ENCODE results near the gene HNRNPH1.

Gene HNRNPH1

DNA sequence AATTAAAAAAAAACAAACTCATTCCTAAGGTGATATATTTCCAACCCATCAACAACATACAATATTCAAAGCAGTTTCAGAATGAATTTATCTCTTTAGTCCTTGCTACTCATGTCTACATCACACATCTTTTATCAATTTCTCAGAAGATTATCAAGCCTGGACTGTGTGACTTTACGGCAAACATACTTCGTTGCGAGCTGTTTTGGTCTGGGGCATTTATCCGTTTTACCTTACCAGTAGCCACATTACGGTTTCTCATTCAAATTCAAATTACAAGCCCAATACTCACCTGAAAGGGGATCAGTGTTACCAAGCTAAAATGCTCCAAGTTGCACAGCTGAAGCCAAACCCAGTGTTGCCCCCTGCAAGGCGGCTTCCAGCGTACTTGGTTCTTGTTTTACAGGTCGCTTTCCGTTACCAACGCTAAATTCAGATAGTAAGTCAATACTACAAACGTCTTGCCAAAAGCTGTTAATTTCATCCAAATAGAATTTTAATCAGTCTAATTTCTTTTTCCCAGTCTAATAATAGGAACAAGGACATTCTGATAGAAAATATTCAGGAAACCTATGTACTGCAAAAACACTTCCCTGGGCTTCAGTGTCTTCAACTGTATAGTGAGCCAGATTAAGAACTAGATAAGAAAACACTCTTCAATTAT, 1.8 kb downstream of the HNRNPH1 start:
- no peak for FAIRE-seq

DNA sequence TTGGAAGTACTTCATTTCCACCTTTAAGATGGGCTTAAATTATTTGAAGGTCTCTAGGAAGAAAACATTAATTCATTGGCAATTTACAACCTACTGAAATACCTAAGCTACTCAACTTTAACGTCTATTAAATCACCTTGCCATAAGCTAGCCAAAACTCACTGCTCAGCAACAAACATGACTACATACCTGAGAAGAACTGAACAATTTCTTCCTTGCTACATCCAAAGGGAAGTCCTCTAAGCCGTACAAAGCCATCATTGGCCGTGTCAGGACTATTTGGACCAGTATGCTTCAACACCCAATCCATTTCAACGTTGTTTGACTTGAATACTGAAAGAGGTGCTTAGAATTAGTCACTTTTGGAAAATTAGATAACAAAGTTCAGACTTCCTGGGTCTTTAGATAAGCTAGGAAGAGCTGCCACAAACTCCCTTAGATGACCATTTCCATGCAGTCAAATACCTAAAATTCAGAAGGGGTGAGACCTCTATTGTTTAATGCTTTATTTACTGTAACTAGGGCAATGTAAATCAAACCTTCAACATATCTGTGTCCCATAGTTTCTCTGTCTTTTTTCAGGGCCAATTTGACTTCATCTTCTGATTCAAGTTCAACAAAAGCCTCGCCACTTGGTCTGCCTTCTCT, 2.6 kb downstream of the HNRNPH1 start:
- FAIRE-seq: no peak

DNA sequence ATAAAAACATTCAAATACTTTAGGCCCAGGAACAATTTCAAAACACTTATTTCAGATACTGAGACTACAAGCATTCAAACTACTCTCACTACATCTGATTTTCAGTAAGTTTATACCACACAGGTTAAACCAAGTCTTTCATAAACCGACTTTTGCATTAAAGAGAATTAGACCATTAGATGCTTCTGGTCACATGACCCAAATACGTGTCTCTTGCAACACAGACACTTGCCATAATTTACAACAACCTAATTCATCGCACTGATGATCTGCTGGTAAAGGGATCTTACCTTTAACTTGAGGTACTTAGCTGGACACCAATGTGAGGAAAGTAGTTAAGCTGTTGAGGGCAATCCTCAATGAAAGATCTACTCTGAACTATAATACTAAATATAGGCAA, 3.2 kb downstream of the HNRNPH1 start:
- no peak for FAIRE-seq

- FAIRE-seq: peak; percentile 9
Observed at GRCh38 chr5:179619776-179620175, 3.7 kb downstream of the HNRNPH1 start.

GRCh38 chr5:179618923-179619554, 4.4 kb downstream of the HNRNPH1 start:
- no peak for FAIRE-seq

GRCh38 chr5:179617930-179618329, 5.5 kb downstream of the HNRNPH1 start:
- no peak for FAIRE-seq

DNA sequence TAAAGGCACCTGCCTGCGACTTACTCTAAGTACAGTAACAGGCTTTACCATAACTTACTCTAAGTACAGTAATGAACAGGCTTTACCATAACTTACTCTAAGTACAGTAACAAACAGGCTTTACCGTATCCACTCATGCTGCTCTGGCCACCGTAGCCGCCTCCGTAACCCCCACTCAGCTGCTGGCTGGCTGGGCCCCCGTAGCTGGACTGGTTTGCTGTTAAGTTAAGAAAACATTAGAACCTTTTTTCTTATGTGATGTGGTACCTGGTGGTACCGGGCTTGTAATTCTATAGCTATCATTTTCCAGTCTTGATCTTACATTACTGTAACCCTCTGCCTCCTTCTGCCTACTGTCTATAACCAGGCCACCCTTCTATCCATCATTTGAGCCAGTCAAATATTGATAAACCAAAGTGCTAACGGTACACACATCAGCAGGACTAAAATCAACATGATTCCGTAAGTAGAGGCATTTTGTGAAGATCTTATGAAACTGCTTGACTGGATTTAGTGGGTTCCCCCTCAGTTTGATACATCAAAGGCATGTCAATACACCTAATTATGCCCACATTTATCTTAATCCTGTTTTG, 7.4 kb downstream of the HNRNPH1 start:
- no peak for FAIRE-seq

- FAIRE-seq: no peak
Observed at GRCh38 chr5:179615203-179615602, 8.3 kb downstream of the HNRNPH1 start.

- FAIRE-seq: no peak
Observed at GRCh38 chr5:179614745-179615144, 8.7 kb downstream of the HNRNPH1 start.

GRCh38 chr5:179613460-179614071, 9.9 kb downstream of the HNRNPH1 start:
- FAIRE-seq: no peak

DNA sequence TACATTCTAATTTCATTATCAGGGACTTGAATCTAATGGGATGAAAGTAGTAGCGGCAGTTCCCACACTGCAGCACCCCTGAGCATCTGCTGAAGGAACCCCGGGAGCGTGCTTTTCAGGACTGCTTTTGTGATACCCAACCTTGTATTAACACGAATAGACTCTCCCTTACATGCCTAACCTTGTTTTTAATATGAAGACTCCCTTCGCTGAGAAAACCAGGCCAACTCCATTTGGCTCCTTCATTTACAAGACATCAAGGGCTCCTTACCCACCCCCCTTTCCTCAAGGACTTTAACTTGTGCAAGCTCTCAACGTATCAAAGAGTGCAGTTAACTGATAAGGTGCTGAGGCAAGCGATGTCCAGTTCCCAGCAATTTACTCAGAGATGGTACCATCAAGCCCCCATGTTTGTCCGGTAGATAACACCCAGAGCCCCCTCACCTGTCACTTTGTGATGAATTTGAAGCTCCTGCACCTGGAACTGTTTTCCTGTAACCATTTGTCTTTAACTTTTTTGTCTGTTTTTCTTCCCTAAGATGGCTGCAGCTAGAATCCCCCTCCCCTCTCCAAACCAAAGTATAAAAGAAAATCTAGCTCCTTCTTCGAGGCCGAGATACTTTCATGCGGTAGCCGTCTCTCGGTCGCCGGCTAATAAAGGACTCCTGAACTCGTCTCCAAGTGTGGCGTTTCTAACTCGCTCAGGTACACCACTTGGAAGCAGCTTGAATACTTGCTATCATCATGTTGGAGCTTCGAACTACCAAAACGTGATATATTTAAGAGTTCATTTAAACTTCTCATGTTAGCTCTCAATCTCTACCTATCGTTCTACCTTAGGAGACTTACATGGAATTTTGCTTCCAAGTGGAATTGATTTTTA, 10.7 kb downstream of the HNRNPH1 start:
- no peak for FAIRE-seq

DNA sequence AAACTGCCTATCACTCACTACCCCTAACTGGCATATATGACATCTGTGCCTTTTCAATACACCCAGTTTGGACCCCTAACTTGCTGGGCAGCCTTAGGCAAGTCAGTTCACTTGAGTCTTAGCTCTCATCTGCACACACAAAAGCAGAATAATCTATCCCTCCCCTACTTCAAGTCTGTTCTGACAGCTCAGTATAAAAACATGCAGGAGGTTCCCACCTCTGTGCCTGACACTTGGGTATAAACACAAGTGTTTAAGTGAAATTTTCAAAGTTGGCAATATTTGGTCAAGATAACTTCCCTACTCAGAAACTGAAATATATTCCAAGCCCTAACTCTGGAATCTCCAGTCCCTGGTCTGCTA, 12.6 kb downstream of the HNRNPH1 start:
- no peak for FAIRE-seq

GRCh38 chr5:179610109-179610902, 13.2 kb downstream of the HNRNPH1 start:
- no peak for FAIRE-seq

DNA sequence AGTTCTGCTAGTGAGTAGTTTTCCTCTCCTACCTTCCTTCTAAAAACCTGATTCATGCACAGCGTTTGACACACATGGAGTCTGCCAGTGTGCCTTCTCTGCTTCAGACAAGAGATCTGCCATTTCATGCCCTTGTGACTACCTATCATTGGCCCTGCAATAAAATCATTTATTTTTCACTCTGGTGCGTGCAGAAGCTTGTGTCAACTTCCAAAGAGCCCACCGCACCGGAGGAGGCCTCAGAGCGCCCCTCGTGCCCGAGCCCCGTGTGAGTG, 13.7 kb downstream of the HNRNPH1 start:
- no peak for FAIRE-seq

DNA sequence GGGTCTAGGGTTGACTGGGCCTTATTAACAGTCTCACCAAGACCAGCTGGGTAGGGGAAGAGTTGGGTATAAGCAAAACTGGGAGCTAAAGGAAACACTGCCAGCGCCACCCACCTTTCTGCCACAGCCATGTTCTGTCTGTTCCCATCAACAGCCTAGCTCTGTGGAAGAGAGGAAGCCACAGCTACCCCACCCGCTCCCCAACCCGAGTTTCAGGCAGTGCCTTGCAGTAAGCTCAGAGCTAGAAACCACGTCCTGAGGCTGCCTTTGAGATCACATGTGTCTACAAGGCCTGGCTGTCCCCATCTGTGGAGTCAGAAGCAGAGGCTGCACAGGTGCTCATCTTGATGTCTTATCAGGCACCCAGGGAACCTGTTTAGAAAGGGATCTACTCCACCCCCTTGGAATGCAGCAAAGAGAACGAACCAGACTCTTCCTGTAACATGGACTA, 15.3 kb downstream of the HNRNPH1 start:
- no peak for FAIRE-seq

DNA sequence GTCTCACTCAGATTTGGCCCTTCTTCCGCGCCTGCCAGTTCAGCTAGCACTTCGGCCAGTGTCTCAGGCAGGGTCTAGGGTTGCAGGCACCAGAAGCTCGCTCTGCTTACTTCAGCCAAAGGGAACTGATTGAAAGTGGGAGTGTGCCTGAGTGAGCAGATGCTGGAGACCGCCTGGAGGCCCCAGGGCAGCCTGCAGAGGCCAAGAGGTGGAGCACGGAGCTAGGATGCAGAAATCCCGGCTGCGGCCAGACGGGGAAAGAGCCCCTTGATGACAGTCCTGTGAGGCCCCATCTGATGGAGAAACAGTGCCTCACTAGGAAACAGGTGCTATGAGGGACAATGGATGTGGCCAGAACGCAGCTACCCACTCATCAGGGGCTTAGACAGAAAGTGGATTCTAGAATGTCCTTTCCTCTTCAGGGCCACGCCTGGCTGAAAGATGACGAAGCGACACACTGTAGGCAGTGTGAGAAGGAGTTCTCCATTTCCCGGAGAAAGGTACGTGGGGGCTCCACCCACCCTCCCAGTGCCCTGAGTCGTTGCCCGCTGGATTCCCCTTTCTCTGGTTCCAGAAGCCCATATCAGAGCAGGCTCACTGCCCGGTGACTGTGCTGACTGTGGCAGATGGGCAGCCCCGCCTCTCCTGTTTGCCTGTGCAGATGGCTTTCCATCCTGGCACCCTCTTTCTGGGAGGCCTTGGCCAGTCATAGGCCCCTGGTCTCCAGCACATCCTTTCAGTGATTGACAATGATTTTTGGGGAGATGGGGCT, 16.1 kb downstream of the HNRNPH1 start:
- no peak for FAIRE-seq

DNA sequence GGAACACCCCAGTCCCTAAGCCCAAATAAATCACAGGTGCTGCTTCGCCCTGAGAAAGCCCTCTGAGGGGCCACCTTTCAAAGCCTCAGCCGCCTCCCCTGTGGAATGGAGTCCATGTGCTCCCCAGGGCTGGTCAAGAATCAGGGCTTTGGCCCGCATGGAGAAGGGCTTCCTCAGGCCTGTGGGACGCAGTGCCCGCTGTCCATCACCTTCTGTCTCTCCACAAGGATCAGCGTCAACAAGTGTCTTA, 16.6 kb downstream of the HNRNPH1 start:
- no peak for FAIRE-seq

- FAIRE-seq: no peak
Observed at GRCh38 chr5:179606071-179606909, 17.2 kb downstream of the HNRNPH1 start.

DNA sequence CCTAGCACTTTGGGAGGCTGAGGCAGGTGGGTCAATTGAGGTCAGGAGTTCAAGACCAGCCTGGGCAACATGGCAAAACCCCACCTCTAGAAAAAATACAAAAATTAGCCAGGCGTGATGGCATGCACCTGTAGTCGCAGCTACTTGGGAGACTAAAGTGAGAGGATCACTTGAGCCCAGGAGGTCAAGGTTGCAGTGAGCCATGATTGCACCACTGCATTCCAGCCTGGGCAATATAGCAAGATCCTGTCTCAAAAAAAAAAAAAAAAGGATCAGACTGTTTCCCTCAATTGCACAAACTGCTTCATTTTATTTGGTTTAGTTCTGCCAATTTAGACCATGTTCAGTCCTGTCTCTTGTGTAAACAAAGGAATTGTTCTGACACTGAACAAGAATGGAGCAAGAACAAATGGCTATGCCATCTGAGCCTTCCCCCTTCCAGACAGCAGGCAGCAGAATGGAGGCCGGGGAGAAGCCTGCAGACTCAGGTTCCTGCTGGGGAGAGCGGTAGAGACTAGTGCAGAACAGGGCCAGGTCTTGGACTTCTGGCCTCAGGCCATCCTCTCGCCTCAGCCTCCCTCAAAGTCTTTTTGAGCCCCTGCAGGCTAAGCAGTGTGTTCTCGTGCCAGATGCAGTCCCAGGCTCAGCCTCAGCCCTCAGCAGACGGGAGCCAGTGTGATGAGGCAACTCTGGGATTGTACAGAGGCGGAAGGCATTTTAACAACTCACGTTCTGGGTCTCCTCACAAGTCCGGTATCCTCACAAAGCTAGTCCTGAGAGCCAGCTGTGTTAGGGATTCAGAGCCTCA, 18.2 kb downstream of the HNRNPH1 start:
- no peak for FAIRE-seq

GRCh38 chr5:179603308-179603707, 20.2 kb downstream of the HNRNPH1 start:
- no peak for FAIRE-seq
